ENCODE results near the gene NELFCD.
"Not testable (repeated sequence)": the region's sequence is repeated elsewhere in the genome, so short reads cannot be mapped to it uniquely, and the experiment has no call there.

The NELFCD gene, protein sequence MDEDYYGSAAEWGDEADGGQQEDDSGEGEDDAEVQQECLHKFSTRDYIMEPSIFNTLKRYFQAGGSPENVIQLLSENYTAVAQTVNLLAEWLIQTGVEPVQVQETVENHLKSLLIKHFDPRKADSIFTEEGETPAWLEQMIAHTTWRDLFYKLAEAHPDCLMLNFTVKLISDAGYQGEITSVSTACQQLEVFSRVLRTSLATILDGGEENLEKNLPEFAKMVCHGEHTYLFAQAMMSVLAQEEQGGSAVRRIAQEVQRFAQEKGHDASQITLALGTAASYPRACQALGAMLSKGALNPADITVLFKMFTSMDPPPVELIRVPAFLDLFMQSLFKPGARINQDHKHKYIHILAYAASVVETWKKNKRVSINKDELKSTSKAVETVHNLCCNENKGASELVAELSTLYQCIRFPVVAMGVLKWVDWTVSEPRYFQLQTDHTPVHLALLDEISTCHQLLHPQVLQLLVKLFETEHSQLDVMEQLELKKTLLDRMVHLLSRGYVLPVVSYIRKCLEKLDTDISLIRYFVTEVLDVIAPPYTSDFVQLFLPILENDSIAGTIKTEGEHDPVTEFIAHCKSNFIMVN

DNA sequence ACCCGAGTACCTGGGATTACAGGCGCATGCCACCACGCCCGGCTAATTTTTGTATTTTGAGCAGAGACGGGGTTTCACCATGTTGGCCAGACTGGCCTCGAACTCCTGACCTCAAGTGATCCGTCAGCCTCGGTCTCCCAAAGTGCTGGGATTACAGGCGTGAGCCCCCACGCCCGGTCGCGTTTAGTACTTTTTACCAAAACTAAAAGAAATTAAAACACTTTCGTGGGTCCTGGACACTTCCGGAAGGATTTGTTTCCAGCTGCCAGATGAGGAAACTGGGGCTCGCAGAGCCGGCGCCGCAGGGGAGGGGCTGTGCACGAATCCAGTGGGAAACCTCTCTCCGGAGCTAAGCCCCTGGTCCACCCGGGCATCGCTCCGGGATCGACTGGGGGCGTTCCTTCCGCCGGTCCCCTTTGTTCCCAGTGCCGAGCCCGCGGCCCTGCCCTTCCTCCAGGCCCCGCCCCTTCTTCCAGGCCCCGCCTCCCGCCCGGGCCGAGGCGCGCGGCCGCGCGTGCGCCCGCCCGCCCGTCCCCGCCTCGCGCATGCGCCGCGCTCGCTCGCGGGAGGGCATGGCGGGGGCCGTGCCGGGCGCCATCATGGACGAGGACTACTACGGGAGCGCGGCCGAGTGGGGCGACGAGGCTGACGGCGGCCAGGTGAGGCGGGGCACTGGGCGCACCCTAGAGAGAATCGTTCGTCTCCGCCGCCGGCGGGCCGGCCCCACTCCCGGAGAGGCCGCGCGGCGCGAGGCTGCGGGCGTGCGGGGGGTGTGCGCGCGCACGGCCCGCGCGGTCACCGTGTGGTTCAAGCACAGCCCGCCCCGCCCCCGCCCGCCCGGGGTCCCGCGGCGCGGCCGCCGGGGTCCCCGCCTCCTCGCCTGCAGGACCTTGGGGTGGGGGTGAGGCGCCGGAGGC is at the start of gene NELFCD:
TSS of gene NELFCD (plus strand) at position 546 of the 917 bp plus-strand sequence. CDS start at position 600, 54 bp downstream.
- DNase-seq (ENCODE audit: insufficient read length, low spot score) (peak; percentile 100), FAIRE-seq (peak; percentile 98)

DNA sequence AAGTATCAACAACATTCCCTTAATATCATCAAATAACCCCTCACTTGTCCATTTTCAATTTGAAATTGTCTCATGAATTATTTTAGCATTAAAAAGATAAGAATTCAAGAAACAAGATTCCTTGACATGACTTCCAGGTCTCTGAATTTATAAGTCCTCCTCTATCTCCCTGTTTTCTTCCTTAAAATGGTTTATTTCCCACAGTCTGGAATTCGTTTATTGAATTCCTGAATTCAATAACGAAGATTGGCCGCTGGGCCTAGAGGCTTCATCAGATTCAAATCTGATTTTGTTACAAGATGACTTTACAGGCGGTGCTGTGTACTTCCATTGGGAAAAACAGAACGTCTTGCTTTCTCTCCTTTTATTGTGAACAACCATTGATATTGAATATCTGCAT is 48.9 kb upstream of the NELFCD start:
- DNase-seq (ENCODE audit: insufficient read length, low spot score) (no peak), FAIRE-seq (no peak)

DNA sequence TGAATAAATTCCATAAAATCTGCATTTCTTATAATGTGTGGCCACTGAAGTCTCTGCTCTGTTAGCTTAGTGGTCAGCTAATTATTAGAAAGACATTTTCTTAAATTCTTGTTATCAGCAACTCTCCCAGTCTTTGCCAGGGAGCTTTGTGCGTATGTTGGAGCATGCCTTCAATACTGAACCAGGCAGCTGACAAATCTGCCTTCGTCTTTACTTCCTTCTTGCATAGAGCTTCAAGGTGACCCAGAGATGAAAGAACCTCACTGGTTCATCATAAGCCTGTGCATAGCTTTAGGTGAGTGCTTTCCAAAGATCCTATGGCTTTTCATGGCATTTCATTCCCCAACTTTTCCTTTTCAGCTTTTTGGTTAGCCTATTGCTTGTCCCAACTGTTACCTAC is 43.0 kb upstream of the NELFCD start:
- no peak for DNase-seq (ENCODE audit: insufficient read length, low spot score)
- peak; percentile 52 for FAIRE-seq

DNA sequence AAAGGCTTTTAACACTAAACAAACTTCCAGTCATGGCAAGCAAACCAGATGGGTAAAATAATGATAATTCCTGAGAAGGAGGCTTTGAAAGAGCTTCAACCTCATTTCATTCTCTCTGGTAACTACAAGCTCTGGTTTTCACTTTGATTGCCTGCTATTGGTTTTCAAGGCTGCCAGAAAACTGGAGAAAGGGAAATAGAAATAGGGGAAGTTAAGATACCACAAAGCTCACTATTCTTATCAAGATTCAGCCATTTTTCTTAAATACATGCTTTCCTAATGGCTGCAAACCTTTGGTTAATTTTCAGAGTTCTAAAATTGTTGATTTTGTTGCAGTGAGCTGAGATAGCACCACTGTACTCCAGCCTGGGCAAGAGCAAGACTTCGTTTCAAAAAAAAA is 42.5 kb upstream of the NELFCD start:
- no peak for FAIRE-seq
- DNase-seq (ENCODE audit: insufficient read length, low spot score): no peak

GRCh38 chr20:58941471-58941870 is 39.6 kb upstream of the NELFCD start:
- DNase-seq (ENCODE audit: insufficient read length, low spot score) (no peak), FAIRE-seq (peak; percentile 44)

GRCh38 chr20:58942549-58942948 is 38.5 kb upstream of the NELFCD start:
- peak; percentile 62 for FAIRE-seq
- DNase-seq (ENCODE audit: insufficient read length, low spot score): no peak

DNA sequence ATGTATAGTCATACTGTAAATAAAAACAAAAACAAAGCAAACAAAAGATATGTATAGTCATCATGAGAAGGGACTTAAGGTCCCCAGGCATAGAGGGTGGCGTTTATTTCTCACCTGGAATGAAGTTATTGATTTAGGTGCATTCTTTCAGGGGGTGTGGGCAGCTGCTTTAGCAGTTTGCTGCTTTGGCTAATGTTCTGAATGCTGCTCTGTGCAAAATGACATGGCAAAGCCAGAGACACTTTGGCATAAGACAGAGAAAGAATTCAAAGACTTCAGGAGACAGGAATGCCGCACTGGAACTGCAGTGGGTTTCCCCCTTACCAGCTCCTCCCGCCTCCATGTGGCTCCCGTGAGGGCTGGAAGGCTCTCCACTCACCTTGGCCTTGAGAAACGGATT is 36.4 kb upstream of the NELFCD start:
- FAIRE-seq (no peak), DNase-seq (ENCODE audit: insufficient read length, low spot score) (no peak)

DNA sequence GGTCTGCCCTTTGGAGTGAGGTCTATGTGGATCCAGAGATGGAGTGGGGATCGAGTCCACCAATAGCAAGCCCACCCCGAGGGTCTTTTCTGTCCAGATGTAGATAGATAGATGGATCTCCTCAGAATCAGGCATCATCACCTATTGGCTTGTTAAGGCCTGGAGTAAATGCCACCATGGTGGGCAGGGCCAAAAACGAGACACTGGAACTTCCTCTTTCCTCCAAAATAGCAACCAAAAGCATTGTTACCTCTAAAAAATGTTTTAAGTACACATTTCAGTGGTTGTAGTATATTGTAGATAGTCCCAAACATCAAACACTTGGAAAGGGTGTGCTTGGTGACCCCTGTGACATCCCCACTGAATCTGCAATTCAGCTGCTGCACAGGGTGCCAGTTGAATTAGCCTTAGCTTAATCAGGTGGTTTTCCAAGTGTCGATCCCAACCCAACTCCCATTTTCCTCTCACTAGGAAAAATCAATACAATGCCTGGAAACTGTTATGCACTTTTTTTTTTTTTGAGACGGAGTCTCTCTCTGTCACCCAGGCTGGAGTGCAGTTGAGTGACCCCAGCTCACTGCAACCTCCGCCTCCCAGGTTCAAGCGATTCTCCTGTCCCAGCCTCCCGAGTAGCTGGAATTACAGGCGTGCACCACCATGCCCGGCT is 35.0 kb upstream of the NELFCD start:
- FAIRE-seq: peak; percentile 90
- DNase-seq (ENCODE audit: insufficient read length, low spot score): no peak

- FAIRE-seq: peak; percentile 23
- DNase-seq (ENCODE audit: insufficient read length, low spot score): not testable (repeated sequence)
These were observed 33.2 kb upstream of the NELFCD start for GRCh38 chr20:58947797-58948388.

DNA sequence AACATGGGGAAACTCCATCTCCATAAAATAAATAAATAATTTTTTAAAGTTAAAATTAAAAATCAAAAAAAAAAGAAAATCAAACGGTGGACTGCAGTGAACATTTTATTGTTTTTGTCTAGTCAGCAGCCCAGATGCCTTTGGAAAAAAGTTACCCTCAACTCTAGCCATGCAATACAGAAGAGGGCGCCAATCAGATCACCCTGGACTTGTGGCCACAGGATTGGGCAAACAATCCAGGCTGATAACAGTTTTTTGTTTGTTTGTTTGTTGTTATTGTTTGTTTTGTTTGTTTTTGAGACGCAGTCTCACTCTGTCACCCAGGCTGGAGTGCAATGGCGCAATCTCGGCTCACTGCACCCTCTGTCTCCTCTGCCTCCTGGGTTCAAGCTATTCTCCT is 30.5 kb upstream of the NELFCD start:
- FAIRE-seq (no peak), DNase-seq (ENCODE audit: insufficient read length, low spot score) (no peak)

DNA sequence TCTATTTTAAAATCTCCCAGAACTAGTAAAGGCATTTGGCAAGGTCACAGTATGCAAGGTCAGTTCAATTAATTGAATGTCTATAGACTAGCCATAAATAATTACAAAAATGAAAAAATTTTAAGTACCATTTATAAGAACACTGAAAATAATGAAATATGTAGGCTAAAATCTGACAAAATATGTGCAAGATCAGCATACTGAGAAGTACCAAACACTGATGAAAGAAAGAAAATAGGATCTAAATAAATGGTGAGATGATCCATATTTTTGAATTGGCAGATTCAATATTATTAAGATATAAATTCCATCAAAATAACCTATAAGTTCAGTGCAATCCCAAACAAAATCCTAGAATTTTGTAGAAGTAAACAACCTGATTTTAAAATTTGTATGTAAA is 28.0 kb upstream of the NELFCD start:
- FAIRE-seq (no peak), DNase-seq (ENCODE audit: insufficient read length, low spot score) (no peak)

GRCh38 chr20:58956078-58956477 is 25.0 kb upstream of the NELFCD start:
- peak; percentile 95 for FAIRE-seq

DNA sequence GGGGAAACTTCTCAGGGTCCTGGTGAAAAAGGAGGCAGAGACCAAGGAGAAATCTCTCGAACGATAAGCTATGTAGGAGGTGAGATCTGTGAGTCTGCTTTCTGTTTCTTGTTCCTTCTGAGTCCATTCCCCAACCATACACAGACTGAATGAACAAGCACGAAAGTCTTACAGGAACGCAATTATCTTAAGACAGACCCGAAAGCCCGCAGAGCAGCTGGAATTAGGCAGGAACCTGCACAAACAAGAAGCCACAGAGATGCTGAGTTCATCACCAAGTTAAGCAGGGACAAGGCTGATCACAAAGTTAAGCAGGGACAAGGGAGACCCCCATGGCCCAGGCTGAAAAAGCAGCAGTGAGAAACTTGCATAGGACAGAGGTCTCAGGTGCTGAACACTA is 21.4 kb upstream of the NELFCD start:
- DNase-seq (ENCODE audit: insufficient read length, low spot score): no peak
- FAIRE-seq: peak; percentile 72

More at GRCh38 chr20:58956078-58956477, 25.0 kb upstream of the NELFCD start:
- no peak for DNase-seq (ENCODE audit: insufficient read length, low spot score)

DNA sequence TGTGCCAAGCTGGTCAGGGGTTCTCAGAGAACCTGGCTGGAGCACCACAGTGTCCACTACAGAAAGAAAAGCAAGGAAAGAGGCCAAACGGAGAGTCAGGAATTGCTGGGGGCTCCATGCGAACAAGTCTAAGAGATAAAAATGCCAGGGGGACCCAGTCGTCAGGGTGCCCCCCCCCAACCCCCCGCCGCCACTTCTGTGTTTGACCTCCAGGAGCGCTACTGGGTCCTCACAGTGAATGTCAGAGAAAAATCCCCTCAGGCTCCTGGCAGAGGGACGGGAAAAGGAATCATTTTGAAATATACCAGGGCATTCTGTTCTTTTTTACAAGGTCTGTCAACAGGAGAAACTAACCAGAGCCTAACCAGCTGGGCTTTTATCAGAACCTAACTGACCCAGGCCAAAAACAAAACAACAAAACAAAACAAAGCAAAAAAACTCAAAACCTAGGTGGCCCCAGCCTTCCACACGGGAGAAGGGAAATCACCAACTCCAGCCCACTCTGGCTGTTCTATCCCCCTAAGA is 17.9 kb upstream of the NELFCD start:
- FAIRE-seq: peak; percentile 31
- DNase-seq (ENCODE audit: insufficient read length, low spot score): no peak

DNA sequence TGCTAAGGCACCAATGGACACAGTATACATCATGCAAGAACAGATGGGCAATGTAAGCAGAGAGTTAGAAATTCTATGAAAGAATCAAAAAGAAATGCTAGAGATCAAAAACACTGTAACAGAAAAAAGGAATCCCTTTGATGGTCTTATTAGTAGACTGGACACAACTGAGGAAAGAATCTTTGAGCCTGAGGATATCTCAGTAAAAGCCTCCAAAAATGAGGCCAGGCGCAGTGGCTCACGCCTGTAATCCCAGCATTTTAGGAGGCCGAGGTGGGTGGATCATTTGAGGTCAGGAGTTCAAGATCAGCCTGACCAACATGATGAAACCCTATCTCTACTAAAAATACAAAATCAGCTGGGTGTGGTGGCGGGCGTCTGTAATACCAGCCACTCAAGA is 17.1 kb upstream of the NELFCD start:
- DNase-seq (ENCODE audit: insufficient read length, low spot score); FAIRE-seq: not testable (repeated sequence)

DNA sequence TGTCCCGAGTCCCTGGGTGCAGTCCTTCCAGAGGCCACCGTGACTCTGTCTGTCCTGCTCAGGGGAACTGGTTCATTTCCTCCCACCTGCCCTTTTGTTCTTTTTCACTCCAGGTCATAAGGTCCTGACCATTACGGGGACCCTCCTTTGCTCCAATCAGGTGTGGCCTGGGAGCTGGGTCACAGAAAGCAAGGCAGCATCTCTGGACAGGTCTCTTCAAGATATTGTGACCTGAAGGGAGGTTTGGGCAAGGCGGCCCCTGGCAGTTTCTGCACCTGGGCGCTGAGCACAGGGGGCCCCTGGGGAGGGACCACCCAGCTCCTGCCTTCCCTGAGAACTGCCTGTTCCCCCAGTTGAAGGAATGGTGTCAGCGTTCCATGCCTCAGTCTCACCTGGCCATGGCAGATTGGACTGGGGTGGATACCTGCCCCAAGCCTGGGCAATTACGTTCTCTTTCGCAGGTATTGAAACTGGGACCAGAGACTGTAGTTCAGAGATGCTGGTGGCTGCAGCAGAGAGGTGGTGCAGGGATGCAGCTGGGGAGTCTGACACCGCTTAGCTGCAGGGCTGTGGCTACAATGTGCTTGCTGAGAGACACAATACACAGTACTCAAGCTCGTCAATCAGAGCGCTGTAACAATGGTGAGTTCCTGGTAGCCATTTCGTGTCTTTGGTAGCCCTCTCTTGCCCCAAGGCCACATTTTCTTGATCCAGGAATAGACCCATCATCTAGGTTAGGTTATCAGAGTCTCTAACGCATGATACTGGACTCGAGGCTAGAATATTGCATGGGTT is 15.6 kb upstream of the NELFCD start:
- no peak for DNase-seq (ENCODE audit: insufficient read length, low spot score)
- peak; percentile 93 for FAIRE-seq

- FAIRE-seq (peak; percentile 84), DNase-seq (ENCODE audit: insufficient read length, low spot score) (no peak)
These were observed 13.2 kb upstream of the NELFCD start for GRCh38 chr20:58967652-58968429.

DNA sequence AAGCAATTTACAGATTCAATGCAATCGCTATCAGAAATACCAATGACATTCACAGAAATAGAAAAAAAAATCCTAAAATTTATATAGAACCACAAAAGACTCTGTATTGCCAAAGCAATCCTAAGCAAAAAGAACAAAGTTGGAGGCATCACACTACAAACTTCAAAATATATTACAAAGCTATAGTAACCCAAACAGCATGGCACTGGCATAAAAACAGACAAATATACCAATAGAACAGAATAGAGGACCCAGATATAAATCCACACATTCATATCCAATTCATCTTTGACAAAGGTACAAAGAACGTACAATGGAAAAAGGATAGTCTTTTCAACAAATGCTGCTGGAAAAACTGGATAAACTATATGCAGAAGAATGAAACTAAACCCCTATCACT is 11.6 kb upstream of the NELFCD start:
- FAIRE-seq (no peak), DNase-seq (ENCODE audit: insufficient read length, low spot score) (no peak)

All from HTR-8/SVneo (cell line).